ENCODE data around the gene MAS1L. TPM values are rescaled to one million over a fixed set of nuclear protein-coding genes. Genes with fewer than 3 reads are reported as not detected.

MAS1L gene
- total RNA-seq, 3 donors from 2014 or later, result 0.48 TPM; not detected in 2

- DNase-seq (ENCODE audit: low spot score in 2 of 2), result no peak
- no peak for TF ChIP-seq POLR2A (IDR thresholded peaks at IDR 0.05)
Measured at GRCh38 chr6:29528988-29529560, 41.3 kb upstream of the MAS1L start.

GRCh38 chr6:29528300-29528931 lies 40.7 kb upstream of the MAS1L start:
- intact Hi-C loops (cut with DNase I; ENCODE audit: low total_unique reads), result no loop called here
- TF ChIP-seq CTCF (IDR thresholded peaks at IDR 0.05) (no peak), POLR2A (IDR thresholded peaks at IDR 0.05) (no peak), POLR2AphosphoS5 (IDR thresholded peaks at IDR 0.05) (no peak)

More at GRCh38 chr6:29528988-29529560, 41.3 kb upstream of the MAS1L start:
- no peak overlapping the region for H3K27ac ChIP-seq
- no peaks in the 10 kb centered on the region for H3K4me1 ChIP-seq
- no peaks in the 10 kb centered on the region for H3K36me3 ChIP-seq
- no peaks in the 10 kb centered on the region for H3K27me3 ChIP-seq
- H3K4me3 ChIP-seq, result no peak overlapping the region
- intact Hi-C loops (cut with DNase I; ENCODE audit: low total_unique reads), result no loop called here
- H3K9me3 ChIP-seq, result no peaks in the 10 kb centered on the region

GRCh38 chr6:29527564-29527963 lies 39.8 kb upstream of the MAS1L start:
- Histone ChIP-seq H3K27ac (no peak overlapping the region), H3K4me1 (no peaks in the 10 kb centered on the region), H3K4me3 (no peak overlapping the region), H3K9me3 (no peaks in the 10 kb centered on the region), H3K36me3 (no peaks in the 10 kb centered on the region), H3K27me3 (no peaks in the 10 kb centered on the region)
- DNase-seq (ENCODE audit: low spot score in 2 of 2), result no peak
- TF ChIP-seq CTCF (IDR thresholded peaks at IDR 0.05) (no peak), POLR2A (IDR thresholded peaks at IDR 0.05) (no peak), POLR2AphosphoS5 (IDR thresholded peaks at IDR 0.05) (no peak)
- intact Hi-C loops (cut with DNase I; ENCODE audit: low total_unique reads), result no loop called here

More at GRCh38 chr6:29528300-29528931, 40.7 kb upstream of the MAS1L start:
- no peak for DNase-seq (ENCODE audit: low spot score in 2 of 2)
- Histone ChIP-seq H3K36me3 (no peaks in the 10 kb centered on the region), H3K27ac (no peak overlapping the region), H3K9me3 (no peaks in the 10 kb centered on the region), H3K27me3 (no peaks in the 10 kb centered on the region), H3K4me1 (no peaks in the 10 kb centered on the region), H3K4me3 (no peak overlapping the region)

GRCh38 chr6:29527126-29527525 lies 39.4 kb upstream of the MAS1L start:
- intact Hi-C loops (cut with DNase I; ENCODE audit: low total_unique reads), result no loop called here
- no peak for TF ChIP-seq POLR2AphosphoS5 (IDR thresholded peaks at IDR 0.05)
- no peak for TF ChIP-seq CTCF (IDR thresholded peaks at IDR 0.05)
- TF ChIP-seq POLR2A (IDR thresholded peaks at IDR 0.05), result no peak
- no peaks in the 10 kb centered on the region for H3K4me1 ChIP-seq
- no peaks in the 10 kb centered on the region for H3K27me3 ChIP-seq
- H3K27ac ChIP-seq, result no peak overlapping the region
- DNase-seq (ENCODE audit: low spot score in 2 of 2), result no peak
- H3K36me3 ChIP-seq, result no peaks in the 10 kb centered on the region
- H3K9me3 ChIP-seq, result no peaks in the 10 kb centered on the region
- H3K4me3 ChIP-seq, result no peak overlapping the region

- intact Hi-C loops (cut with DNase I; ENCODE audit: low total_unique reads), result no loop called here
Measured at GRCh38 chr6:29525311-29525639, 37.5 kb upstream of the MAS1L start.

More at GRCh38 chr6:29525311-29525639, 37.5 kb upstream of the MAS1L start:
- no peak for TF ChIP-seq POLR2AphosphoS5 (IDR thresholded peaks at IDR 0.05)
- TF ChIP-seq POLR2A (IDR thresholded peaks at IDR 0.05), result no peak
- no peak for TF ChIP-seq CTCF (IDR thresholded peaks at IDR 0.05)
- Histone ChIP-seq H3K27me3 (no peaks in the 10 kb centered on the region), H3K4me1 (no peaks in the 10 kb centered on the region), H3K27ac (no peak overlapping the region), H3K9me3 (no peaks in the 10 kb centered on the region), H3K4me3 (no peak overlapping the region), H3K36me3 (no peaks in the 10 kb centered on the region)
- DNase-seq (ENCODE audit: low spot score in 2 of 2), result no peak

Measured in breast epithelium (tissue), 4 donors.